ENCODE data around the gene BTNL2.

Gene BTNL2

GRCh38 chr6:32431142-32431541 is 24.2 kb upstream of the BTNL2 start:
- no peak overlapping the region for H3K27ac Mint-ChIP-seq
- DNase-seq = no peak
- H3K4me3 Mint-ChIP-seq = no peak overlapping the region
- CTCF ChIA-PET = interaction anchor here (0.6 to 4.4 kb wide), 6 partner anchors 16 to 355 kb away, joined by 3 to 37 read pairs (median 9); no protein-coding TSS in a partner anchor
- no peaks in the 10 kb centered on the region for H3K9me3 Mint-ChIP-seq
- no peaks in the 10 kb centered on the region for H3K4me1 Mint-ChIP-seq
- no peaks in the 10 kb centered on the region for H3K36me3 Mint-ChIP-seq
- H3K27me3 Mint-ChIP-seq = peaks cover 20% of the 10 kb centered on the region

GRCh38 chr6:32430179-32430578 is 23.2 kb upstream of the BTNL2 start:
- DNase-seq = no peak
- CTCF ChIA-PET = interaction anchor here (1.0 to 3.6 kb wide), 2 partner anchors 17 to 364 kb away, joined by 3 to 14 read pairs; no protein-coding TSS in a partner anchor
- Mint-ChIP-seq H3K9me3 (no peaks in the 10 kb centered on the region), H3K27me3 (peaks cover 20% of the 10 kb centered on the region), H3K36me3 (no peaks in the 10 kb centered on the region), H3K4me3 (no peak overlapping the region), H3K27ac (no peak overlapping the region), H3K4me1 (no peaks in the 10 kb centered on the region)

- peaks cover 16% of the 10 kb centered on the region for H3K27me3 Mint-ChIP-seq
- CTCF ChIA-PET = no interaction called here
- H3K9me3 Mint-ChIP-seq = no peaks in the 10 kb centered on the region
- H3K36me3 Mint-ChIP-seq = no peaks in the 10 kb centered on the region
- no peaks in the 10 kb centered on the region for H3K4me1 Mint-ChIP-seq
- no peak overlapping the region for H3K27ac Mint-ChIP-seq
- no peak overlapping the region for H3K4me3 Mint-ChIP-seq
- DNase-seq = no peak
These were observed 21.0 kb upstream of the BTNL2 start for GRCh38 chr6:32427934-32428474.

GRCh38 chr6:32427218-32427617 is 20.2 kb upstream of the BTNL2 start:
- DNase-seq = no peak
- no peaks in the 10 kb centered on the region for H3K9me3 Mint-ChIP-seq
- H3K27me3 Mint-ChIP-seq = peaks cover 16% of the 10 kb centered on the region
- H3K36me3 Mint-ChIP-seq = no peaks in the 10 kb centered on the region
- no peaks in the 10 kb centered on the region for H3K4me1 Mint-ChIP-seq
- no peak overlapping the region for H3K4me3 Mint-ChIP-seq
- H3K27ac Mint-ChIP-seq = no peak overlapping the region
- CTCF ChIA-PET = interaction anchor here (1.0 kb wide), 1 partner anchor 10 kb away, joined by 3 read pairs; no protein-coding TSS in a partner anchor

- Mint-ChIP-seq H3K9me3 (no peaks in the 10 kb centered on the region), H3K4me3 (no peak overlapping the region), H3K36me3 (no peaks in the 10 kb centered on the region), H3K27ac (no peak overlapping the region), H3K4me1 (no peaks in the 10 kb centered on the region), H3K27me3 (peaks cover 20% of the 10 kb centered on the region)
- DNase-seq = no peak
- CTCF ChIA-PET = interaction anchor here (1.0 to 1.2 kb wide), 2 partner anchors 9 to 10 kb away, joined by 3 read pairs; no protein-coding TSS in a partner anchor
These were observed 19.4 kb upstream of the BTNL2 start for GRCh38 chr6:32426338-32426737.

GRCh38 chr6:32424589-32425300 is 17.8 kb upstream of the BTNL2 start:
- no peak overlapping the region for H3K4me3 Mint-ChIP-seq
- no peaks in the 10 kb centered on the region for H3K9me3 Mint-ChIP-seq
- no peak for DNase-seq
- H3K36me3 Mint-ChIP-seq = no peaks in the 10 kb centered on the region
- no peaks in the 10 kb centered on the region for H3K4me1 Mint-ChIP-seq
- no peak overlapping the region for H3K27ac Mint-ChIP-seq
- H3K27me3 Mint-ChIP-seq = peaks cover 21% of the 10 kb centered on the region
- CTCF ChIA-PET = interaction anchor here (1.4 to 2.5 kb wide), 3 partner anchors 8 to 362 kb away, joined by 3 to 9 read pairs (median 5); no protein-coding TSS in a partner anchor

GRCh38 chr6:32416036-32416435 is 9.1 kb upstream of the BTNL2 start:
- Mint-ChIP-seq H3K4me1 (peaks cover 6% of the 10 kb centered on the region), H3K36me3 (no peaks in the 10 kb centered on the region), H3K27me3 (peaks cover 70% of the 10 kb centered on the region)

GRCh38 chr6:32415521-32416019 is 8.6 kb upstream of the BTNL2 start:
- peaks cover 66% of the 10 kb centered on the region for H3K27me3 Mint-ChIP-seq
- no peaks in the 10 kb centered on the region for H3K36me3 Mint-ChIP-seq
- no peak overlapping the region for H3K27ac Mint-ChIP-seq
- DNase-seq = peak; percentile 84
- CTCF ChIA-PET = interaction anchor here (0.6 to 5.0 kb wide), 10 partner anchors 11 to 453 kb away, joined by 3 to 40 read pairs (median 4); no protein-coding TSS in a partner anchor
- no peak overlapping the region for H3K4me3 Mint-ChIP-seq
- no peaks in the 10 kb centered on the region for H3K9me3 Mint-ChIP-seq
- peaks cover 6% of the 10 kb centered on the region for H3K4me1 Mint-ChIP-seq

More at GRCh38 chr6:32416036-32416435, 9.1 kb upstream of the BTNL2 start:
- H3K4me3 Mint-ChIP-seq = no peak overlapping the region
- no peak overlapping the region for H3K27ac Mint-ChIP-seq
- H3K9me3 Mint-ChIP-seq = no peaks in the 10 kb centered on the region
- DNase-seq = no peak
- CTCF ChIA-PET = interaction anchor here (1.0 to 3.3 kb wide), 5 partner anchors 9 to 370 kb away, joined by 3 to 40 read pairs (median 5); no protein-coding TSS in a partner anchor

- peak; percentile 90 for DNase-seq
- Mint-ChIP-seq H3K36me3 (no peaks in the 10 kb centered on the region), H3K4me1 (peaks cover 6% of the 10 kb centered on the region), H3K9me3 (no peaks in the 10 kb centered on the region), H3K27ac (no peak overlapping the region), H3K27me3 (peaks cover 61% of the 10 kb centered on the region), H3K4me3 (no peak overlapping the region)
- CTCF ChIA-PET = interaction anchor here (0.6 to 5.0 kb wide), 18 partner anchors 10 to 454 kb away, joined by 3 to 40 read pairs (median 6); partner anchors contain the start of gene HLA-DRA
These were observed 6.6 kb upstream of the BTNL2 start for GRCh38 chr6:32413427-32414047.

GRCh38 chr6:32411566-32412327 is 4.8 kb upstream of the BTNL2 start:
- DNase-seq = no peak
- no peak overlapping the region for H3K27ac Mint-ChIP-seq
- H3K4me3 Mint-ChIP-seq = no peak overlapping the region
- H3K9me3 Mint-ChIP-seq = no peaks in the 10 kb centered on the region
- CTCF ChIA-PET = interaction anchor here (0.5 to 5.0 kb wide), 9 partner anchors 9 to 387 kb away, joined by 3 to 39 read pairs (median 14); no protein-coding TSS in a partner anchor
- H3K36me3 Mint-ChIP-seq = no peaks in the 10 kb centered on the region
- peaks cover 66% of the 10 kb centered on the region for H3K27me3 Mint-ChIP-seq
- peaks cover 6% of the 10 kb centered on the region for H3K4me1 Mint-ChIP-seq

GRCh38 chr6:32410906-32411305 is 3.9 kb upstream of the BTNL2 start:
- H3K27ac Mint-ChIP-seq = no peak overlapping the region
- no peaks in the 10 kb centered on the region for H3K36me3 Mint-ChIP-seq
- peaks cover 6% of the 10 kb centered on the region for H3K4me1 Mint-ChIP-seq
- CTCF ChIA-PET = interaction anchor here (0.7 to 5.0 kb wide), 4 partner anchors 166 to 377 kb away, joined by 3 to 39 read pairs (median 5); no protein-coding TSS in a partner anchor
- peaks cover 65% of the 10 kb centered on the region for H3K27me3 Mint-ChIP-seq
- DNase-seq = no peak
- no peaks in the 10 kb centered on the region for H3K9me3 Mint-ChIP-seq
- no peak overlapping the region for H3K4me3 Mint-ChIP-seq

- peaks cover 45% of the 10 kb centered on the region for H3K27me3 Mint-ChIP-seq
- H3K4me1 Mint-ChIP-seq = no peaks in the 10 kb centered on the region
- no peaks in the 10 kb centered on the region for H3K9me3 Mint-ChIP-seq
- CTCF ChIA-PET = interaction anchor here (1.2 to 6.2 kb wide), 3 partner anchors 7 to 296 kb away, joined by 5 to 21 read pairs (median 5); no protein-coding TSS in a partner anchor
- DNase-seq = no peak
- H3K27ac Mint-ChIP-seq = no peak overlapping the region
- no peak overlapping the region for H3K4me3 Mint-ChIP-seq
- H3K36me3 Mint-ChIP-seq = no peaks in the 10 kb centered on the region
These were observed 784 bp downstream of the BTNL2 start for GRCh38 chr6:32406197-32406596.

GRCh38 chr6:32405656-32406055 is 1.3 kb downstream of the BTNL2 start:
- H3K27me3 Mint-ChIP-seq = peaks cover 45% of the 10 kb centered on the region
- H3K36me3 Mint-ChIP-seq = no peaks in the 10 kb centered on the region
- CTCF ChIA-PET = interaction anchor here (1.4 to 6.2 kb wide), 3 partner anchors 8 to 382 kb away, joined by 3 to 21 read pairs (median 5); no protein-coding TSS in a partner anchor
- H3K27ac Mint-ChIP-seq = no peak overlapping the region
- no peaks in the 10 kb centered on the region for H3K4me1 Mint-ChIP-seq
- no peak for DNase-seq
- H3K9me3 Mint-ChIP-seq = no peaks in the 10 kb centered on the region
- no peak overlapping the region for H3K4me3 Mint-ChIP-seq

Measured in activated naive CD4-positive, alpha-beta T cell treated with anti-CD3 and anti-CD28 coated beads, Interleukin-2, amount 10 ng/mL, durations not matched to agents 7 days and 5 days (primary cell).